SK-N-SH treated with all-trans-retinoic acid at 6 μM for 48 hours (cell line): ENCODE data around the gene MLPH.

Source experiments
- ATAC-seq: fragments of 200-7000 bp; cut with Tn5 transposase; 3 replicates; pipeline ENCODE4 v1.9.1; 2020; ENCODE audit warnings: mild to moderate bottlenecking, moderate library complexity
- ARNTL ChIP-seq: fragments of 450-650 bp; formaldehyde crosslinking; IDR thresholded peaks from 2 replicates; pipeline ENCODE4 v1.5.0; 2020; ENCODE audit warnings: low read depth, mild to moderate bottlenecking, moderate library complexity, borderline replicate concordance
- BACH2 ChIP-seq: fragments of 250-450 bp; sonication (Bioruptor Pico); IDR thresholded peaks from 2 replicates; pipeline ENCODE4 v1.9.0; 2021; ENCODE audit warnings: mild to moderate bottlenecking, borderline replicate concordance
- CSDC2 ChIP-seq: fragments of 250-450 bp; sonication (Bioruptor Pico); IDR thresholded peaks from 2 replicates; pipeline ENCODE4 v1.5.0; 2020; ENCODE audit warnings: mild to moderate bottlenecking, moderate library complexity
- GLIS3 ChIP-seq: fragments of 250-450 bp; sonication (Bioruptor Pico); IDR thresholded peaks from 2 replicates; pipeline ENCODE4 v1.5.0; 2020; ENCODE audit warnings: mild to moderate bottlenecking, moderate library complexity
- OSR1 ChIP-seq: fragments of 250-450 bp; sonication (Bioruptor Pico); IDR thresholded peaks from 2 replicates; pipeline ENCODE4 v1.8.0; 2022; ENCODE audit warnings: moderate library complexity, mild to moderate bottlenecking, inconsistent platforms
- PATZ1 ChIP-seq: fragments of 250-450 bp; sonication (Bioruptor Pico); IDR thresholded peaks from 2 replicates; pipeline ENCODE4 v1.8.0; 2020; ENCODE audit warnings: mild to moderate bottlenecking, moderate library complexity, borderline replicate concordance
- RARB ChIP-seq: fragments of 250-450 bp; sonication (Bioruptor Pico); IDR thresholded peaks from 2 replicates; pipeline ENCODE4 v1.8.0; 2021; ENCODE audit warnings: mild to moderate bottlenecking, moderate library complexity
- TCF4 ChIP-seq: fragments of 250-450 bp; sonication (Bioruptor Pico); IDR thresholded peaks from 2 replicates; pipeline ENCODE4 v1.8.0; 2021; ENCODE audit warnings: mild to moderate bottlenecking, moderate library complexity, borderline replicate concordance
- TOX ChIP-seq: fragments of 250-450 bp; sonication (Bioruptor Pico); IDR thresholded peaks from 2 replicates; pipeline ENCODE4 v1.8.0; 2021; ENCODE audit warnings: mild to moderate bottlenecking, moderate library complexity, borderline replicate concordance
- TSHZ2 ChIP-seq: fragments of 250-450 bp; sonication (Bioruptor Pico); IDR thresholded peaks from 2 replicates; pipeline ENCODE4 v1.5.0; 2020; ENCODE audit warnings: mild to moderate bottlenecking, moderate library complexity
- ZC3H10 ChIP-seq: fragments of 250-450 bp; sonication (Bioruptor Pico); IDR thresholded peaks from 2 replicates; pipeline ENCODE4 v1.5.1; 2021; ENCODE audit warnings: mild to moderate bottlenecking, moderate library complexity
- ZFP3 ChIP-seq: fragments of 250-450 bp; sonication (Bioruptor Pico); IDR thresholded peaks from 2 replicates; pipeline ENCODE4 v1.5.0; 2020; ENCODE audit warnings: mild to moderate bottlenecking, moderate library complexity
- ZFP30 ChIP-seq: fragments of 450-650 bp; formaldehyde crosslinking; IDR thresholded peaks from 2 replicates; pipeline ENCODE4 v1.5.0; 2022; ENCODE audit warnings: mild to moderate bottlenecking, moderate library complexity
- ZNF565 ChIP-seq: fragments of 450-650 bp; formaldehyde crosslinking; conservative IDR thresholded peaks from 2 replicates; pipeline ENCODE4 v1.5.0; 2020; ENCODE audit warnings: low read depth, mild to moderate bottlenecking, moderate library complexity
- ZNF70 ChIP-seq: fragments of 450-650 bp; formaldehyde crosslinking; IDR thresholded peaks from 2 replicates; pipeline ENCODE4 v1.5.0; 2020; ENCODE audit warnings: mild to moderate bottlenecking, moderate library complexity
- ZNF8 ChIP-seq: fragments of 450-650 bp; formaldehyde crosslinking; IDR thresholded peaks from 2 replicates; pipeline ENCODE4 v1.5.0; 2020; ENCODE audit warnings: mild to moderate bottlenecking, moderate library complexity
- TF ChIP-seq, protein P1 (sequence below): fragments of 250-450 bp; sonication (Bioruptor Pico); IDR thresholded peaks from 2 replicates; pipeline ENCODE4 v1.5.1; 2021; ENCODE audit warnings: mild to moderate bottlenecking, moderate library complexity

Gene MLPH

DNA sequence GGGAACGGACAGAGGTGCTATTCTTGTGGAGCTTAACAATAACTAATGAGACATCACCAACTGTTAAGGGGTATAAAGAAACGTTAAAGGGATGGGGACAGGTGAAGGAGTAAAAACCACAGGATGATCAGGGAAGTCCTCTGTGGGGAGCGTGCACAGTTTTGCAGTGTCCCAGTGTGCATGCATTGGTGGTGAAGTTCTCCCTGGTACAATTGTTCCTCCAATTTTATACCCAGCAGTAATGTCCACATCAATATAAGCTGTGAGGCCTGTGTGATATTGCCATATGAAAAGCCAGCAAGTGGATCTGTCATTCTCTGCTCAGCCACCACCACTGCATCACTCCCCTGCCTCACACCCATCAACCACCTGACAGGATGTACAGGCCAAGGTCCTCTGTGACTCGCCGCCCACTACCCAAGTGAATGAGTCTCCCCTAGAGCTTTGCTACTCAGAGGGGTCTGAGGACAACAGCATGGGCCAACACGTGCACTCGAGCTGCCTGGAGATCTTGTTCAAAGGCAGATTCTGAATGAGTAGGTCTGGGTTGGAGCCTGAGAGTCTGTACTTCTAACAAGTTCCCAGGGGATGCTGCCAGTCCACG is 4.6 kb downstream of the MLPH start (continued):
- TF ChIP-seq, protein P1, sequence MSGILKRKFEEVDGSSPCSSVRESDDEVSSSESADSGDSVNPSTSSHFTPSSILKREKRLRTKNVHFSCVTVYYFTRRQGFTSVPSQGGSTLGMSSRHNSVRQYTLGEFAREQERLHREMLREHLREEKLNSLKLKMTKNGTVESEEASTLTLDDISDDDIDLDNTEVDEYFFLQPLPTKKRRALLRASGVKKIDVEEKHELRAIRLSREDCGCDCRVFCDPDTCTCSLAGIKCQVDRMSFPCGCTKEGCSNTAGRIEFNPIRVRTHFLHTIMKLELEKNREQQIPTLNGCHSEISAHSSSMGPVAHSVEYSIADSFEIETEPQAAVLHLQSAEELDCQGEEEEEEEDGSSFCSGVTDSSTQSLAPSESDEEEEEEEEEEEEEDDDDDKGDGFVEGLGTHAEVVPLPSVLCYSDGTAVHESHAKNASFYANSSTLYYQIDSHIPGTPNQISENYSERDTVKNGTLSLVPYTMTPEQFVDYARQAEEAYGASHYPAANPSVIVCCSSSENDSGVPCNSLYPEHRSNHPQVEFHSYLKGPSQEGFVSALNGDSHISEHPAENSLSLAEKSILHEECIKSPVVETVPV (CRISPR knock-in tag), result no peak
- TF ChIP-seq PATZ1 (CRISPR knock-in tag) (no peak), ZFP3 (CRISPR knock-in tag) (no peak), CSDC2 (CRISPR knock-in tag) (no peak)

DNA sequence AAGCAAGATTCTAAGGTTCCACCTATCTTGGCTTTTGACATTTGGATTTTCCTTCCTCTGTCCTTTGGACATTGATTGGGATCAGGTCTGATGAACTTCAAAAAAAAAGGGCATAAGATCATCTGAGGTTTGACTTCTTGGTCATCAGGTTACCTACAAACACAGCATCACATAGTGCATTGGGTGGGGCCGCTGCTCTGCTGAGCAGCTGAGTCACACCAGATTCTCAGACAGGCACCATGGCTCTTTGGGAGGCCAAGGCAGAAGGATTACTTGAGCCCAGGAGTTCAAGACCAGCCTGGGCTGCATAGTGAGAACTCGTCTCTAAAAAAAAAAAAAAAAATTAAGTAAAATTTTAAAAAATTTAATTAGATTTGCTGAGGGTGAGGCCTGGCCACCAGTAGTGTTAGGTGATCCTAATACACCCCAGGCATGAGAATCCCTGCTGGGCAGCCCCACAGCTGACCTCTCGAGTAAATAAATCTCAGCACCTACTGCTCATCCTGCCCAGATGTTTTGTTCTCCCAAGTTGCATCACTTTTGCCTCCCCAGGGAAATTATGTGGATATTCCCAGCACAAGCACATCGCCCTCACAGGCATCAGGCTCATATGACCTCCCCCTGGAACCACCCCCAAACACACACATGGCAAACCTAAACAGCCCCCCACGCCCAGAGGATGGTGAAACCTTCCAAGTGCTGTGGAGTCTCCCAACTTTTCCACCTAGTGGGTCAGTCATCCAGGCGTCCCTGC is 5.3 kb downstream of the MLPH start:
- ATAC-seq, result no peak
- TF ChIP-seq ZNF70 (no peak), GLIS3 (no peak), OSR1 (no peak), CSDC2 (CRISPR knock-in tag) (no peak), TSHZ2 (CRISPR knock-in tag) (no peak), TCF4 (CRISPR knock-in tag) (no peak), ZNF565 (CRISPR knock-in tag) (no peak), ZFP30 (CRISPR knock-in tag) (no peak), ZC3H10 (CRISPR knock-in tag) (no peak), ZFP3 (CRISPR knock-in tag) (no peak)

- ATAC-seq, result no peak
- TF ChIP-seq ZC3H10 (CRISPR knock-in tag), result no peak
- no peak for TF ChIP-seq PATZ1 (CRISPR knock-in tag)
- TF ChIP-seq ARNTL (CRISPR knock-in tag), result no peak
- no peak for TF ChIP-seq ZFP3 (CRISPR knock-in tag)
- TF ChIP-seq ZNF565 (CRISPR knock-in tag), result no peak
- TF ChIP-seq GLIS3, result no peak
- TF ChIP-seq, protein P1 (CRISPR knock-in tag), result no peak
- no peak for TF ChIP-seq BACH2 (CRISPR knock-in tag)
- TF ChIP-seq ZNF8, result no peak
- TF ChIP-seq TSHZ2 (CRISPR knock-in tag), result no peak
- TF ChIP-seq TOX, result no peak
- no peak for TF ChIP-seq ZFP30 (CRISPR knock-in tag)
- TF ChIP-seq RARB (CRISPR knock-in tag), result no peak
- no peak for TF ChIP-seq OSR1
- TF ChIP-seq, all 23 proteins: peak for 0
Observed at GRCh38 chr2:237494066-237494465, 7.0 kb downstream of the MLPH start.
